PFSK-1 (cell line): ENCODE data around the gene CADM2.

Experiments used
- FOXP2 ChIP-seq: optimal IDR thresholded peaks from 2 replicates; pipeline ENCODE3; 2011; ENCODE audit warnings: borderline replicate concordance, control low read depth, inconsistent platforms; ENCODE audit not compliant: insufficient read depth; ENCODE audit errors: extremely low read length, extremely low read depth
- POLR2AphosphoS5 ChIP-seq: IDR thresholded peaks from 2 replicates; pipeline ENCODE4 v1.6.1; 2012; ENCODE audit warnings: low read depth, mild to moderate bottlenecking, control low read depth, low read length, moderate library complexity
- SIN3A ChIP-seq: IDR thresholded peaks from 2 replicates; pipeline ENCODE4 v1.6.1; 2012; ENCODE audit warnings: mild to moderate bottlenecking, low read length, moderate library complexity, borderline replicate concordance; ENCODE audit not compliant: insufficient read depth
- TAF1 ChIP-seq: IDR thresholded peaks from 2 replicates; pipeline ENCODE4 v1.6.1; 2012; ENCODE audit warnings: low read length, control low read depth, borderline replicate concordance; ENCODE audit not compliant: insufficient read depth
- TF ChIP-seq, protein P1 (sequence below), 2 experiments: IDR thresholded peaks; 2 replicates each; pipeline versions ENCODE4 v1.6.1 to v1.8.0; 2011 to 2012; ENCODE audit warnings: low read depth in 2 of 2, low read length in 2 of 2, control low read depth in 1 of 2, inconsistent platforms in 1 of 2, mild to moderate bottlenecking in 1 of 2, moderate library complexity in 1 of 2; ENCODE audit not compliant: insufficient read depth in 1 of 2

The CADM2 gene

DNA sequence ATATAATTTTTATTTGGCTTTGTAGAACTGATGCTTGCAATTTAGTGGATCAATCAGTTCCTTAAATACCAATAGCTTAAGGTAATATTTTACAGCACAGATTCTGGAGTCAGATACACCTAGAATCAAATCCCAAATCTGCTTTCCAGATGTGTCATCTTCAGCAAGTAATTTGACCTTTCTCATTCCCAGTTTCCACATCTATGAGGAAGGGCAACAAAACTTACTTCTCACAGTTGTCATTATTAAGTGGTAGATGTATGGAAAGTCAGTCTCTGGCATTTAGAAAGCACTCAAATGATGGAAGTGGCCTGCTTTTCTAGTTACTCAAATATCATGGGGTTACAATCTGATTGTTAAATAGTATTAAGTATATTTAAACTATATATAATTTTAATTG, 767.0 kb downstream of the CADM2 start:
- TF ChIP-seq FOXP2 (no peak), TAF1 (no peak), SIN3A (no peak), POLR2AphosphoS5 (no peak)
- TF ChIP-seq, protein P1, sequence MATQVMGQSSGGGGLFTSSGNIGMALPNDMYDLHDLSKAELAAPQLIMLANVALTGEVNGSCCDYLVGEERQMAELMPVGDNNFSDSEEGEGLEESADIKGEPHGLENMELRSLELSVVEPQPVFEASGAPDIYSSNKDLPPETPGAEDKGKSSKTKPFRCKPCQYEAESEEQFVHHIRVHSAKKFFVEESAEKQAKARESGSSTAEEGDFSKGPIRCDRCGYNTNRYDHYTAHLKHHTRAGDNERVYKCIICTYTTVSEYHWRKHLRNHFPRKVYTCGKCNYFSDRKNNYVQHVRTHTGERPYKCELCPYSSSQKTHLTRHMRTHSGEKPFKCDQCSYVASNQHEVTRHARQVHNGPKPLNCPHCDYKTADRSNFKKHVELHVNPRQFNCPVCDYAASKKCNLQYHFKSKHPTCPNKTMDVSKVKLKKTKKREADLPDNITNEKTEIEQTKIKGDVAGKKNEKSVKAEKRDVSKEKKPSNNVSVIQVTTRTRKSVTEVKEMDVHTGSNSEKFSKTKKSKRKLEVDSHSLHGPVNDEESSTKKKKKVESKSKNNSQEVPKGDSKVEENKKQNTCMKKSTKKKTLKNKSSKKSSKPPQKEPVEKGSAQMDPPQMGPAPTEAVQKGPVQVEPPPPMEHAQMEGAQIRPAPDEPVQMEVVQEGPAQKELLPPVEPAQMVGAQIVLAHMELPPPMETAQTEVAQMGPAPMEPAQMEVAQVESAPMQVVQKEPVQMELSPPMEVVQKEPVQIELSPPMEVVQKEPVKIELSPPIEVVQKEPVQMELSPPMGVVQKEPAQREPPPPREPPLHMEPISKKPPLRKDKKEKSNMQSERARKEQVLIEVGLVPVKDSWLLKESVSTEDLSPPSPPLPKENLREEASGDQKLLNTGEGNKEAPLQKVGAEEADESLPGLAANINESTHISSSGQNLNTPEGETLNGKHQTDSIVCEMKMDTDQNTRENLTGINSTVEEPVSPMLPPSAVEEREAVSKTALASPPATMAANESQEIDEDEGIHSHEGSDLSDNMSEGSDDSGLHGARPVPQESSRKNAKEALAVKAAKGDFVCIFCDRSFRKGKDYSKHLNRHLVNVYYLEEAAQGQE (IDR thresholded peaks at IDR 0.05; ENCODE audit: insufficient read depth in 1 of 2, low read depth in 2 of 2, low read length in 2 of 2), result no peak

DNA sequence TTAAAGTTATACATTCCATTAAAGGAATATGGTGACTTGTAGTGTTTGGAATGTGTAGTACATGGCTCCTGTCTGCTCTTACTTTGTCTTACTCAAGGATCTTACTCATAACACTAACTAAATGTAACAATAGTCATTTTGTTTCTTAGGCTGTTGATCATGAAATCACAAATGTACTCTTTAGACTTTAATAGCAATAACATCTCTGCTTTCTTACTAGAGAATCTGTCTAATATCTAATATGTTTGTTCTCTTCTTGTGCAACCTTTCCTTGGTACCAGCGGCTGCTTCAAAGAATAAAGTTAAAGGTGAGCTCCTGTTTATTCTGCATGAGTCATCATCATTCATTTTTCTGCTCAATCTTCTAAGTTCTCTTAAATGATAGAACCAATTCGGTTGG, 767.5 kb downstream of the CADM2 start:
- TF ChIP-seq, protein P1 (IDR thresholded peaks at IDR 0.05; ENCODE audit: insufficient read depth in 1 of 2, low read depth in 2 of 2, low read length in 2 of 2), result no peak
- TF ChIP-seq FOXP2, result no peak
- TF ChIP-seq SIN3A, result no peak
- TF ChIP-seq TAF1, result no peak
- TF ChIP-seq POLR2AphosphoS5, result no peak

DNA sequence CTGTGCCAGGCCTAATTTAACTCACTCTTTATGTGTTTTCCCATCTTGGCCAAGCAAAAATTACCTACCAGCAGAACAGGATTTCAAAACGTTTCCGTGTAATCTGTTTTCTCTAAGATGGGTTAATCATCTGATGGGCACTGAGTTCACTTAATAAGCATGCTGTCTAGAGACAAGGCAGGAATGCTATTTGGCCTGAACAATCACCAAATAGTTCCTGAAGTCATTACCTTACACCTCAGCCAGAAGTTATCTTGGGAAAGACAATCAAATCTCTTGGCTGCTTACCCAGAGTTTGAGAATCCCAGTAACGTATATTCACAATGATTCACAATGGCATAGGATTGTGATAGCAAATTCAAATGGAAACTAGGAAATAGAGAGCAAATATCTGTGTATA, 779.1 kb downstream of the CADM2 start:
- TF ChIP-seq, protein P1 (IDR thresholded peaks at IDR 0.05; ENCODE audit: insufficient read depth in 1 of 2, low read depth in 2 of 2, low read length in 2 of 2), result no peak
- TF ChIP-seq POLR2AphosphoS5 (no peak), TAF1 (no peak), FOXP2 (no peak), SIN3A (no peak)

DNA sequence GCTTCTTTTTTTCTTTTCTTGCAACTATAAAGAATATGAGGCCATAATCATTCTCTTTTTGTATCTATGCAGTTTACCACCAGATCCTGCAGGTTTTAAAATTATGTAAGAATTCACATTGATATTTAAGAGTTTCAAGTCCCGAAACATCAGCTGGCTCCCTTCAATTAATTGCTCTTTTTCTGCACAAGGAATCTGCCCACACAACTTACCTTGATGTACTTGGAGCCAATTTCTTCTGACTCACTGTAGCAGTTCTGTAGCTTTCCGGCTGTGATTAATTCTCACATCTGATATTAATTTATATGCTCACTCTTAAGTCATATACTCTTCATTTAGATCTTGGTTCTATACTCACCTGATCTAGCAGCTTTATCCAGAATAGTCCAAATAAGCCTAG, 781.8 kb downstream of the CADM2 start:
- TF ChIP-seq FOXP2 (no peak), POLR2AphosphoS5 (no peak), SIN3A (no peak), TAF1 (no peak)
- TF ChIP-seq, protein P1 (IDR thresholded peaks at IDR 0.05; ENCODE audit: insufficient read depth in 1 of 2, low read depth in 2 of 2, low read length in 2 of 2), result no peak

DNA sequence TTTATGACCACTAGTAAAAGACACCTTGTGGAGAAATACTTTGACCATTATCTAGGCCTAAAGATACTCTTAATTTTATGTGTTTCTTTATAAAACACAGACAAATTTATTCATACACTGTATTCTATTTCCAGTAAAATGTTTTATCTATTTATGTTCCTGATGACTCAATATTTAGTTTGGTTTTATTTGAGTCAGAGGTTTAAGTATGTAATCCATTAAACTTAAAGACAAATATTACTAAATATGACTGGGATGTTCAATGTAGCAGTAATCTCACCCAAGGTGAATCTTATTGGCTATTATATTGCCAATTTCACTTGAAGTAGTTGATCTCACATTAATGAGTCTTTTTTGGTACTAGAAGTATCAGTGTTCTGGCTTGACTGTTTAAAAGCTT, 799.7 kb downstream of the CADM2 start:
- TF ChIP-seq TAF1, result no peak
- no peak for TF ChIP-seq SIN3A
- TF ChIP-seq, protein P1 (IDR thresholded peaks at IDR 0.05; ENCODE audit: insufficient read depth in 1 of 2, low read depth in 2 of 2, low read length in 2 of 2), result no peak
- no peak for TF ChIP-seq FOXP2
- no peak for TF ChIP-seq POLR2AphosphoS5
